ENCODE data around the gene RAB40A. TPM values are rescaled to one million over a fixed set of nuclear protein-coding genes. Genes with fewer than 3 reads are reported as not detected.

Gene RAB40A
- total RNA-seq, 4 donors from 2014 or later, result 1.3 to 8.9 (median 4.6) TPM

- H3K9me3 ChIP-seq, result no peaks in the 10 kb centered on the region
- ATAC-seq, result no peak
- no peaks in the 10 kb centered on the region for H3K27me3 ChIP-seq
- no peak overlapping the region for H3K27ac ChIP-seq
- TF ChIP-seq POLR2A (IDR thresholded peaks at IDR 0.05) (no peak), EP300 (IDR thresholded peaks at IDR 0.05) (no peak), POLR2AphosphoS5 (IDR thresholded peaks at IDR 0.05) (no peak), CTCF (IDR thresholded peaks at IDR 0.05) (no peak)
- WGBS, 2 donors (ENCODE audit: low coverage in 1 of 2), result 47 to 60% methylated on average over 1 to 3 of the region's 3 CpGs
- no peak overlapping the region for H3K4me3 ChIP-seq
- H3K4me1 ChIP-seq, result no peaks in the 10 kb centered on the region
- H3K36me3 ChIP-seq, result peaks cover 0 to 6% of the 10 kb centered on the region in 2 donors
Observed at GRCh38 chrX:103529550-103529949, 10.3 kb upstream of the RAB40A start.

GRCh38 chrX:103524747-103525146, 5.5 kb upstream of the RAB40A start:
- TF ChIP-seq POLR2A (IDR thresholded peaks at IDR 0.05), result no peak
- no peak for TF ChIP-seq EP300 (IDR thresholded peaks at IDR 0.05)
- no peak for TF ChIP-seq CTCF (IDR thresholded peaks at IDR 0.05)
- TF ChIP-seq POLR2AphosphoS5 (IDR thresholded peaks at IDR 0.05), result no peak
- no peak overlapping the region for H3K27ac ChIP-seq
- peaks cover 0 to 6% of the 10 kb centered on the region in 2 donors for H3K36me3 ChIP-seq
- H3K27me3 ChIP-seq, result no peaks in the 10 kb centered on the region
- no peaks in the 10 kb centered on the region for H3K9me3 ChIP-seq
- WGBS, 2 donors (ENCODE audit: low coverage in 1 of 2), result 77 to 92% methylated on average over 2 of the region's 2 CpGs
- ATAC-seq, result no peak
- no peaks in the 10 kb centered on the region for H3K4me1 ChIP-seq
- H3K4me3 ChIP-seq, result no peak overlapping the region

GRCh38 chrX:103523605-103524004, 4.3 kb upstream of the RAB40A start:
- WGBS, 2 donors (ENCODE audit: low coverage in 1 of 2), result 62 to 100% methylated on average over 2 of the region's 2 CpGs
- Histone ChIP-seq H3K4me3 (no peak overlapping the region), H3K4me1 (no peaks in the 10 kb centered on the region), H3K27ac (no peak overlapping the region), H3K36me3 (peaks cover 0 to 6% of the 10 kb centered on the region in 2 donors), H3K9me3 (no peaks in the 10 kb centered on the region), H3K27me3 (no peaks in the 10 kb centered on the region)
- no peak for ATAC-seq
- no peak for TF ChIP-seq POLR2A (IDR thresholded peaks at IDR 0.05)

GRCh38 chrX:103520386-103520785, 1.1 kb upstream of the RAB40A start:
- TF ChIP-seq POLR2AphosphoS5 (IDR thresholded peaks at IDR 0.05) (no peak), CTCF (IDR thresholded peaks at IDR 0.05) (no peak)
- Histone ChIP-seq H3K9me3 (no peaks in the 10 kb centered on the region), H3K27me3 (no peaks in the 10 kb centered on the region), H3K36me3 (no peaks in the 10 kb centered on the region), H3K4me1 (no peaks in the 10 kb centered on the region), H3K27ac (no peak overlapping the region), H3K4me3 (no peak overlapping the region)
- WGBS, 2 donors (ENCODE audit: low coverage in 1 of 2), result 45 to 62% methylated on average over 4 of the region's 4 CpGs
- no peak for ATAC-seq

GRCh38 chrX:103518571-103518970, 718 bp downstream of the RAB40A start:
- no peak overlapping the region for H3K4me3 ChIP-seq
- no peak for ATAC-seq
- no peaks in the 10 kb centered on the region for H3K9me3 ChIP-seq
- no peak for TF ChIP-seq EP300 (IDR thresholded peaks at IDR 0.05)
- no peak for TF ChIP-seq CTCF (IDR thresholded peaks at IDR 0.05)
- TF ChIP-seq POLR2A (IDR thresholded peaks at IDR 0.05), result no peak
- TF ChIP-seq POLR2AphosphoS5 (IDR thresholded peaks at IDR 0.05), result no peak
- H3K27me3 ChIP-seq, result no peaks in the 10 kb centered on the region
- H3K36me3 ChIP-seq, result no peaks in the 10 kb centered on the region
- no peak overlapping the region for H3K27ac ChIP-seq
- WGBS, 2 donors (ENCODE audit: low coverage in 1 of 2), result 88 to 94% methylated on average over 2 of the region's 2 CpGs
- no peaks in the 10 kb centered on the region for H3K4me1 ChIP-seq

Data from gastroesophageal sphincter (tissue), 4 donors.